Measurements from ENCODE around the gene SLC25A34. TPM values are rescaled to one million over a fixed set of nuclear protein-coding genes. Genes with fewer than 3 reads are reported as not detected.

Gene SLC25A34
- total RNA-seq, 1 donor from 2014 or later, result 0.73 TPM

GRCh38 chr1:15730423-15730822 lies 5.6 kb upstream of the SLC25A34 start:
- Mint-ChIP-seq H3K36me3 (ENCODE audit: low read depth, unreplicated experiment) (peaks cover 20% of the 10 kb centered on the region), H3K27ac (ENCODE audit: unreplicated experiment) (no peak overlapping the region), H3K4me1 (ENCODE audit: low read depth, unreplicated experiment) (peaks cover 1% of the 10 kb centered on the region), H3K4me3 (ENCODE audit: unreplicated experiment) (no peak overlapping the region), H3K9me3 (ENCODE audit: unreplicated experiment) (no peaks in the 10 kb centered on the region), H3K27me3 (ENCODE audit: low read depth, unreplicated experiment) (no peaks in the 10 kb centered on the region)
- H2AFZ ChIP-seq (ENCODE audit: low read depth, low read length), result no peak overlapping the region
- H3K4me1 ChIP-seq (ENCODE audit: insufficient read depth, low read length), result no peaks in the 10 kb centered on the region
- no peaks in the 10 kb centered on the region for H3K9me3 ChIP-seq (ENCODE audit: insufficient read depth, low read depth, low read length)
- H3K27me3 ChIP-seq (ENCODE audit: insufficient read depth, low read length), result no peaks in the 10 kb centered on the region
- no peak overlapping the region for H3K9ac ChIP-seq (ENCODE audit: low read length)
- DNase-seq (ENCODE audit: low read depth) (no peak), FAIRE-seq (no peak)
- no peaks in the 10 kb centered on the region for H3K79me2 ChIP-seq (ENCODE audit: insufficient read depth, low read length)
- TF ChIP-seq CTCF (IDR thresholded peaks at IDR 0.05; ENCODE audit: insufficient read depth, low read depth, low read length) (no peak), EZH2 (IDR thresholded peaks at IDR 0.05; ENCODE audit: insufficient read depth, low read length) (no peak)
- H4K20me1 ChIP-seq (ENCODE audit: insufficient read depth, low read length), result peaks cover 3% of the 10 kb centered on the region
- no peak overlapping the region for H3K4me3 ChIP-seq (ENCODE audit: insufficient read depth, low read depth, low read length)
- no peaks in the 10 kb centered on the region for H3K36me3 ChIP-seq (ENCODE audit: insufficient read depth, low read length)
- no peak overlapping the region for H3K4me2 ChIP-seq (ENCODE audit: low read length)
- H3K27ac ChIP-seq (ENCODE audit: low read depth, low read length), result no peak overlapping the region

GRCh38 chr1:15730936-15731335 lies 5.1 kb upstream of the SLC25A34 start:
- no peak for DNase-seq (ENCODE audit: low read depth)
- Histone ChIP-seq H3K4me3 (ENCODE audit: insufficient read depth, low read depth, low read length) (no peak overlapping the region), H4K20me1 (ENCODE audit: insufficient read depth, low read length) (no peaks in the 10 kb centered on the region), H2AFZ (ENCODE audit: low read depth, low read length) (no peak overlapping the region), H3K79me2 (ENCODE audit: insufficient read depth, low read length) (no peaks in the 10 kb centered on the region), H3K27me3 (ENCODE audit: insufficient read depth, low read length) (no peaks in the 10 kb centered on the region), H3K9ac (ENCODE audit: low read length) (no peak overlapping the region), H3K9me3 (ENCODE audit: insufficient read depth, low read depth, low read length) (no peaks in the 10 kb centered on the region), H3K27ac (ENCODE audit: low read depth, low read length) (no peak overlapping the region), H3K36me3 (ENCODE audit: insufficient read depth, low read length) (no peaks in the 10 kb centered on the region), H3K4me1 (ENCODE audit: insufficient read depth, low read length) (no peaks in the 10 kb centered on the region), H3K4me2 (ENCODE audit: low read length) (no peak overlapping the region)
- Mint-ChIP-seq H3K9me3 (ENCODE audit: unreplicated experiment) (no peaks in the 10 kb centered on the region), H3K4me3 (ENCODE audit: unreplicated experiment) (no peak overlapping the region), H3K36me3 (ENCODE audit: low read depth, unreplicated experiment) (peaks cover 20% of the 10 kb centered on the region), H3K4me1 (ENCODE audit: low read depth, unreplicated experiment) (peaks cover 1% of the 10 kb centered on the region), H3K27me3 (ENCODE audit: low read depth, unreplicated experiment) (no peaks in the 10 kb centered on the region), H3K27ac (ENCODE audit: unreplicated experiment) (no peak overlapping the region)
- TF ChIP-seq CTCF (IDR thresholded peaks at IDR 0.05; ENCODE audit: insufficient read depth, low read depth, low read length), result no peak
- no peak for TF ChIP-seq EZH2 (IDR thresholded peaks at IDR 0.05; ENCODE audit: insufficient read depth, low read length)
- FAIRE-seq, result no peak

- H3K79me2 ChIP-seq (ENCODE audit: insufficient read depth, low read length), result no peaks in the 10 kb centered on the region
- H3K9me3 ChIP-seq (ENCODE audit: insufficient read depth, low read depth, low read length), result no peaks in the 10 kb centered on the region
- no peaks in the 10 kb centered on the region for H3K27me3 ChIP-seq (ENCODE audit: insufficient read depth, low read length)
- no peak for TF ChIP-seq CTCF (IDR thresholded peaks at IDR 0.05; ENCODE audit: insufficient read depth, low read depth, low read length)
- TF ChIP-seq EZH2 (IDR thresholded peaks at IDR 0.05; ENCODE audit: insufficient read depth, low read length), result no peak
- no peak overlapping the region for H3K4me3 Mint-ChIP-seq (ENCODE audit: unreplicated experiment)
- H3K9me3 Mint-ChIP-seq (ENCODE audit: unreplicated experiment), result no peaks in the 10 kb centered on the region
- H3K36me3 Mint-ChIP-seq (ENCODE audit: low read depth, unreplicated experiment), result peaks cover 13% of the 10 kb centered on the region
- FAIRE-seq (no peak), DNase-seq (ENCODE audit: low read depth) (no peak)
- no peak overlapping the region for H3K4me3 ChIP-seq (ENCODE audit: insufficient read depth, low read depth, low read length)
- H3K27ac ChIP-seq (ENCODE audit: low read depth, low read length), result no peak overlapping the region
- no peaks in the 10 kb centered on the region for H3K4me1 ChIP-seq (ENCODE audit: insufficient read depth, low read length)
- H2AFZ ChIP-seq (ENCODE audit: low read depth, low read length), result no peak overlapping the region
- H3K4me2 ChIP-seq (ENCODE audit: low read length), result no peak overlapping the region
- no peaks in the 10 kb centered on the region for H3K36me3 ChIP-seq (ENCODE audit: insufficient read depth, low read length)
- H3K4me1 Mint-ChIP-seq (ENCODE audit: low read depth, unreplicated experiment), result no peaks in the 10 kb centered on the region
- H3K27me3 Mint-ChIP-seq (ENCODE audit: low read depth, unreplicated experiment), result no peaks in the 10 kb centered on the region
- no peak overlapping the region for H3K27ac Mint-ChIP-seq (ENCODE audit: unreplicated experiment)
- no peaks in the 10 kb centered on the region for H4K20me1 ChIP-seq (ENCODE audit: insufficient read depth, low read length)
- no peak overlapping the region for H3K9ac ChIP-seq (ENCODE audit: low read length)
These were observed 4.0 kb upstream of the SLC25A34 start for GRCh38 chr1:15731735-15732685.

All from astrocyte (in vitro differentiated cells and primary cell).